SK-N-SH treated with all-trans-retinoic acid at 6 μM for 48 hours (cell line): Measurements from ENCODE around the gene TPP2.

Experiments
- ATAC-seq: fragments of 200-7000 bp; cut with Tn5 transposase; 3 replicates; pipeline ENCODE4 v1.9.1; 2020; ENCODE audit warnings: mild to moderate bottlenecking, moderate library complexity
- ARNTL ChIP-seq: fragments of 450-650 bp; formaldehyde crosslinking; IDR thresholded peaks from 2 replicates; pipeline ENCODE4 v1.5.0; 2020; ENCODE audit warnings: low read depth, mild to moderate bottlenecking, moderate library complexity, borderline replicate concordance
- BACH2 ChIP-seq: fragments of 250-450 bp; sonication (Bioruptor Pico); IDR thresholded peaks from 2 replicates; pipeline ENCODE4 v1.9.0; 2021; ENCODE audit warnings: mild to moderate bottlenecking, borderline replicate concordance
- CREB5 ChIP-seq: fragments of 250-450 bp; sonication (Bioruptor Pico); IDR thresholded peaks from 2 replicates; pipeline ENCODE4 v1.5.1; 2020; ENCODE audit warnings: low read depth, mild to moderate bottlenecking, moderate library complexity
- CSDC2 ChIP-seq: fragments of 250-450 bp; sonication (Bioruptor Pico); IDR thresholded peaks from 2 replicates; pipeline ENCODE4 v1.5.0; 2020; ENCODE audit warnings: mild to moderate bottlenecking, moderate library complexity
- CSRNP3 ChIP-seq: fragments of 250-450 bp; sonication (Bioruptor Pico); IDR thresholded peaks from 2 replicates; pipeline ENCODE4 v1.5.1; 2021; ENCODE audit warnings: mild to moderate bottlenecking, moderate library complexity
- ESRRG ChIP-seq: fragments of 250-450 bp; sonication (Bioruptor Pico); IDR thresholded peaks from 2 replicates; pipeline ENCODE4 v1.6.1; 2021; ENCODE audit warnings: mild to moderate bottlenecking
- GLIS3 ChIP-seq: fragments of 250-450 bp; sonication (Bioruptor Pico); IDR thresholded peaks from 2 replicates; pipeline ENCODE4 v1.5.0; 2020; ENCODE audit warnings: mild to moderate bottlenecking, moderate library complexity
- ISL1 ChIP-seq: fragments of 250-450 bp; sonication (Bioruptor Pico); IDR thresholded peaks from 2 replicates; pipeline ENCODE4 v2.1.2; 2022; ENCODE audit warnings: mild to moderate bottlenecking, moderate library complexity
- OSR1 ChIP-seq: fragments of 250-450 bp; sonication (Bioruptor Pico); IDR thresholded peaks from 2 replicates; pipeline ENCODE4 v1.8.0; 2022; ENCODE audit warnings: moderate library complexity, mild to moderate bottlenecking, inconsistent platforms
- PATZ1 ChIP-seq: fragments of 250-450 bp; sonication (Bioruptor Pico); IDR thresholded peaks from 2 replicates; pipeline ENCODE4 v1.8.0; 2020; ENCODE audit warnings: mild to moderate bottlenecking, moderate library complexity, borderline replicate concordance
- POU6F1 ChIP-seq: fragments of 250-450 bp; sonication (Bioruptor Pico); IDR thresholded peaks from 2 replicates; pipeline ENCODE4 v1.8.0; 2021; ENCODE audit warnings: low read depth, mild to moderate bottlenecking, moderate library complexity, borderline replicate concordance
- PPARA ChIP-seq: fragments of 250-450 bp; sonication (Bioruptor Pico); IDR thresholded peaks from 2 replicates; pipeline ENCODE4 v1.5.0; 2020; ENCODE audit warnings: mild to moderate bottlenecking, borderline replicate concordance
- RARB ChIP-seq: fragments of 250-450 bp; sonication (Bioruptor Pico); IDR thresholded peaks from 2 replicates; pipeline ENCODE4 v1.8.0; 2021; ENCODE audit warnings: mild to moderate bottlenecking, moderate library complexity
- SNAI2 ChIP-seq: fragments of 250-450 bp; sonication (Bioruptor Pico); IDR thresholded peaks from 2 replicates; pipeline ENCODE4 v1.5.0; 2020; ENCODE audit warnings: mild to moderate bottlenecking, moderate library complexity
- TCF4 ChIP-seq: fragments of 250-450 bp; sonication (Bioruptor Pico); IDR thresholded peaks from 2 replicates; pipeline ENCODE4 v1.8.0; 2021; ENCODE audit warnings: mild to moderate bottlenecking, moderate library complexity, borderline replicate concordance
- TOX ChIP-seq: fragments of 250-450 bp; sonication (Bioruptor Pico); IDR thresholded peaks from 2 replicates; pipeline ENCODE4 v1.8.0; 2021; ENCODE audit warnings: mild to moderate bottlenecking, moderate library complexity, borderline replicate concordance
- TSHZ2 ChIP-seq: fragments of 250-450 bp; sonication (Bioruptor Pico); IDR thresholded peaks from 2 replicates; pipeline ENCODE4 v1.5.0; 2020; ENCODE audit warnings: mild to moderate bottlenecking, moderate library complexity
- ZFP3 ChIP-seq: fragments of 250-450 bp; sonication (Bioruptor Pico); IDR thresholded peaks from 2 replicates; pipeline ENCODE4 v1.5.0; 2020; ENCODE audit warnings: mild to moderate bottlenecking, moderate library complexity
- ZFP30 ChIP-seq: fragments of 450-650 bp; formaldehyde crosslinking; IDR thresholded peaks from 2 replicates; pipeline ENCODE4 v1.5.0; 2022; ENCODE audit warnings: mild to moderate bottlenecking, moderate library complexity
- ZNF565 ChIP-seq: fragments of 450-650 bp; formaldehyde crosslinking; conservative IDR thresholded peaks from 2 replicates; pipeline ENCODE4 v1.5.0; 2020; ENCODE audit warnings: low read depth, mild to moderate bottlenecking, moderate library complexity
- ZNF70 ChIP-seq: fragments of 450-650 bp; formaldehyde crosslinking; IDR thresholded peaks from 2 replicates; pipeline ENCODE4 v1.5.0; 2020; ENCODE audit warnings: mild to moderate bottlenecking, moderate library complexity
- ZNF8 ChIP-seq: fragments of 450-650 bp; formaldehyde crosslinking; IDR thresholded peaks from 2 replicates; pipeline ENCODE4 v1.5.0; 2020; ENCODE audit warnings: mild to moderate bottlenecking, moderate library complexity

TPP2 gene

GRCh38 chr13:102564564-102564963 is 32.2 kb upstream of the TPP2 start:
- no peak for ATAC-seq
- TF ChIP-seq ISL1, result no peak
- TF ChIP-seq CREB5 (CRISPR knock-in tag), result no peak
- no peak for TF ChIP-seq GLIS3 (CRISPR knock-in tag)
- no peak for TF ChIP-seq BACH2
- no peak for TF ChIP-seq TOX (CRISPR knock-in tag)
- no peak for TF ChIP-seq CSDC2 (CRISPR knock-in tag)
- no peak for TF ChIP-seq TCF4 (CRISPR knock-in tag)
- TF ChIP-seq ZNF8 (CRISPR knock-in tag), result no peak
- no peak for TF ChIP-seq ARNTL (CRISPR knock-in tag)
- no peak for TF ChIP-seq SNAI2 (CRISPR knock-in tag)
- TF ChIP-seq ZNF70, result no peak
- no peak for TF ChIP-seq OSR1 (CRISPR knock-in tag)
- TF ChIP-seq PATZ1, result no peak
- TF ChIP-seq RARB, result no peak
- no peak for TF ChIP-seq POU6F1 (CRISPR knock-in tag)
- no peak for TF ChIP-seq ESRRG

- no peak for ATAC-seq
- TF ChIP-seq GLIS3 (CRISPR knock-in tag), result no peak
- no peak for TF ChIP-seq ISL1
- no peak for TF ChIP-seq SNAI2 (CRISPR knock-in tag)
- TF ChIP-seq ARNTL (CRISPR knock-in tag), result no peak
- TF ChIP-seq ZFP3 (CRISPR knock-in tag), result no peak
- TF ChIP-seq ZNF70, result no peak
- no peak for TF ChIP-seq CREB5 (CRISPR knock-in tag)
- TF ChIP-seq TSHZ2 (CRISPR knock-in tag), result no peak
- no peak for TF ChIP-seq BACH2
- no peak for TF ChIP-seq PPARA (CRISPR knock-in tag)
- no peak for TF ChIP-seq TOX (CRISPR knock-in tag)
- TF ChIP-seq ZNF8 (CRISPR knock-in tag), result no peak
- TF ChIP-seq RARB, result no peak
- no peak for TF ChIP-seq CSDC2 (CRISPR knock-in tag)
- no peak for TF ChIP-seq ESRRG
- no peak for TF ChIP-seq ZFP30 (CRISPR knock-in tag)
- no peak for TF ChIP-seq PATZ1
- TF ChIP-seq CSRNP3 (CRISPR knock-in tag), result no peak
- no peak for TF ChIP-seq ZNF565 (CRISPR knock-in tag)
Measured at GRCh38 chr13:102566513-102566912, 30.3 kb upstream of the TPP2 start.
